Measurements from ENCODE around the gene RGSL1. TPM values are rescaled to one million over a fixed set of nuclear protein-coding genes. Genes with fewer than 3 reads are reported as not detected.

RGSL1 gene
- total RNA-seq, 4 donors from 2014 or later = not detected

DNA sequence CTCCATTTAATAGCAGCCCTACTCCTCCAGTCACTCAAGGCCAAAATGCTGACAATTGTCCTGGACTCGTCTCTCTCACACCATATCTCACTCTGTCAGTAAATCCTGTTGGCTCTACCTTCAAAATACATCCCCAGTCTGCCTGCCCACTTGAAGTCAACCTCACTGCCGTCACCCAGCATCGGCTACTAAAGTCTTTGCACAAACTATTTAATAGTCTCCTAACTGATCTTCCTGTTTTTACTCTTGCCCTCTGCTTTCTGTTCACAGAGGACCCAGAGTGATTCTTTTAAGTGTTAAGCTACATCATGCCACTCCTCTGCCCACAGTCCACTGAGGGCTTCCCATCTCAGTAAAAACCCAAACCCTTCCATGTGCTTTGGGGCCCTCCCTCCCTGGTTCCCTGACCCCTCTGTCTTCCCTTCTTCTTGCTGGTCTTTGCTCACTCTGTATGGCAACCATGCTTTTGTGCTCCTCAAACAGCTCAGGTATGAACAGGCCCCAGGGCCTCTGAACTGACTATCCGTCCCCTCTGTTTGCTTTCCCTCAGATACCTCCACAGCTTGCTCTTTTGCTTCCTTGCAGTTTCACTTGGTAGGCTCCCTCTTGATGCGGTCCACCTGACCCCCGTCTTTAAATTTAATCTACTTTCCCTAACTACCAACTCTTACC is 120.1 kb downstream of the RGSL1 start:
- H3K36me3 ChIP-seq = peaks cover 0 to 18% (median 0%) of the 10 kb centered on the region in 3 donors
- no peaks in the 10 kb centered on the region for H3K27me3 ChIP-seq
- H3K4me3 ChIP-seq = no peak overlapping the region
- H3K4me1 ChIP-seq = no peaks in the 10 kb centered on the region
- H3K9me3 ChIP-seq = no peaks in the 10 kb centered on the region
- TF ChIP-seq, protein P1, sequence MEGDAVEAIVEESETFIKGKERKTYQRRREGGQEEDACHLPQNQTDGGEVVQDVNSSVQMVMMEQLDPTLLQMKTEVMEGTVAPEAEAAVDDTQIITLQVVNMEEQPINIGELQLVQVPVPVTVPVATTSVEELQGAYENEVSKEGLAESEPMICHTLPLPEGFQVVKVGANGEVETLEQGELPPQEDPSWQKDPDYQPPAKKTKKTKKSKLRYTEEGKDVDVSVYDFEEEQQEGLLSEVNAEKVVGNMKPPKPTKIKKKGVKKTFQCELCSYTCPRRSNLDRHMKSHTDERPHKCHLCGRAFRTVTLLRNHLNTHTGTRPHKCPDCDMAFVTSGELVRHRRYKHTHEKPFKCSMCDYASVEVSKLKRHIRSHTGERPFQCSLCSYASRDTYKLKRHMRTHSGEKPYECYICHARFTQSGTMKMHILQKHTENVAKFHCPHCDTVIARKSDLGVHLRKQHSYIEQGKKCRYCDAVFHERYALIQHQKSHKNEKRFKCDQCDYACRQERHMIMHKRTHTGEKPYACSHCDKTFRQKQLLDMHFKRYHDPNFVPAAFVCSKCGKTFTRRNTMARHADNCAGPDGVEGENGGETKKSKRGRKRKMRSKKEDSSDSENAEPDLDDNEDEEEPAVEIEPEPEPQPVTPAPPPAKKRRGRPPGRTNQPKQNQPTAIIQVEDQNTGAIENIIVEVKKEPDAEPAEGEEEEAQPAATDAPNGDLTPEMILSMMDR (IDR thresholded peaks at IDR 0.05) = no peak
- TF ChIP-seq POLR2A (IDR thresholded peaks at IDR 0.05) = no peak
- no peak for DNase-seq
- H3K27ac ChIP-seq = no peak overlapping the region

DNA sequence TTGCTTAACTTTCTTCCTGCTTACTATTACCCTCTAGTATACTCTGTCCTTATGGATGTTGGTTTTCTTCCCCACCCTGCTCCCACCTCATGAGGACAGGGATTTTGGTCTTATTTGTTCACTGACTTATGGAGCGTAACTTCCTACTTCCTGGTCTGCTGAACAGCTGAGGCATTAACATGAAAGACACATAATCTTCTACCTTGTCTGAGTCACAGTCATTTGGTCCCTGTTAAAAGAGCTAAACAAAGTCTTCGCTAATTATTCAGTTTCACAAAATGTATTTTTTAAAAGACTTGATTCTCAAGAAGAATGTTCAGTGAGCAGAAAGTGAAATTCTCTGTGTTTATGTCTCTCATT is 120.6 kb downstream of the RGSL1 start:
- TF ChIP-seq, protein P1 (IDR thresholded peaks at IDR 0.05) = no peak
- TF ChIP-seq POLR2A (IDR thresholded peaks at IDR 0.05) = no peak
- no peaks in the 10 kb centered on the region for H3K9me3 ChIP-seq
- H3K4me1 ChIP-seq = no peaks in the 10 kb centered on the region
- H3K27me3 ChIP-seq = no peaks in the 10 kb centered on the region
- DNase-seq = no peak
- H3K4me3 ChIP-seq = no peak overlapping the region
- no peak overlapping the region for H3K27ac ChIP-seq
- H3K36me3 ChIP-seq = peaks cover 0 to 22% (median 0%) of the 10 kb centered on the region in 3 donors

DNA sequence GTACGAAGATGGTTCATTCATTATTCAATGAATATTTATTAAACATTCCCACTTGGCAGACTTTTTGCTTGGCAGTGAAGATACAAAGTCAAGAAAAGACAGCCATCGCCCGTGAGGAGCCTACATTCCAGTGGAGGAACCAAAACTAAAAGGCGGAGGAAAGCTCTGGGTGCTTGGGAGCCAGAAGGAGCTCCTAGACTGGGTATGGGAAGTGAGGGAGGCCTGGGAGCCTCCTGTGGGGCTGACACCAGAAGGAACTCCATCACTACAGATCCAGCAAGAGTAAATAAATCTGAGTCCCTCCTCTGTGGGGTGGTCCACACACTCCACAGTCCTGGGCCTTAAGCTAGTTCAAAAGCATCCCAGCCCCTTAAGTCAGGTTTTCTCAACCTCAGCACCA is 124.2 kb downstream of the RGSL1 start:
- DNase-seq = no peak
- no peak overlapping the region for H3K27ac ChIP-seq
- H3K4me1 ChIP-seq = no peaks in the 10 kb centered on the region
- TF ChIP-seq POLR2A (IDR thresholded peaks at IDR 0.05) = no peak
- TF ChIP-seq, protein P1 (IDR thresholded peaks at IDR 0.05) = no peak
- H3K36me3 ChIP-seq = peaks cover 0 to 42% (median 0%) of the 10 kb centered on the region in 3 donors
- H3K27me3 ChIP-seq = no peaks in the 10 kb centered on the region
- H3K4me3 ChIP-seq = no peak overlapping the region
- H3K9me3 ChIP-seq = no peaks in the 10 kb centered on the region

DNA sequence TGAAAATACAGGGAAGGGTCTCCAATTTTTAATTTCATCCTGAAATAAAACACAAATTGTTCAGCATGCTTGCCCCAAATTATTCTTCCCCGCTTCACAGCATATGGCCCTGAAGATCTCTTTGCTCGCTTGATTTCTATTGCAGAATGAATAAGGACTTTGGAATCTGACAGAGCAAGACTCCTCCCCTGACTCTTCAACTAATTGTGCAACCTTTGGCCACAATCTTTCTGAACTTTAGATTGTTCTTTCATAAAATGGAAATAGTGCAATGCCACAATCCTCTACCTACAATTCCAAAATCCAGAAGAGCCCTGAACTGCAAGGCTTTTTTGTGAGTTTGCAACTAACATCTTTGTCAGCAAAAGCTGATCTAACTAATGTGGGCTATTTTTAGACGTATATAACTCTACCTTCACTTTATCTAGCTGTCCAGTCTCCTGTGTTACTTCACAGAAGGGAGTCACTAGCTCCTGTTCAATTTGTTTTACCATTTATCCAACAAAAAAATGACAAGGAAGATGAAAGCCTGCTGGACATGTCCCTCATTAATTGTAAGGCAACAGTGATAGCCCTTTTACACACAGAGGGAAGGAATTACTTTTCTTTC is 125.7 kb downstream of the RGSL1 start:
- H3K27ac ChIP-seq = no peak overlapping the region
- no peaks in the 10 kb centered on the region for H3K27me3 ChIP-seq
- no peaks in the 10 kb centered on the region for H3K9me3 ChIP-seq
- H3K36me3 ChIP-seq = peaks cover 0 to 56% (median 0%) of the 10 kb centered on the region in 3 donors
- no peaks in the 10 kb centered on the region for H3K4me1 ChIP-seq
- no peak overlapping the region for H3K4me3 ChIP-seq
- DNase-seq = no peak
- TF ChIP-seq, protein P1 (IDR thresholded peaks at IDR 0.05) = no peak
- TF ChIP-seq POLR2A (IDR thresholded peaks at IDR 0.05) = no peak

DNA sequence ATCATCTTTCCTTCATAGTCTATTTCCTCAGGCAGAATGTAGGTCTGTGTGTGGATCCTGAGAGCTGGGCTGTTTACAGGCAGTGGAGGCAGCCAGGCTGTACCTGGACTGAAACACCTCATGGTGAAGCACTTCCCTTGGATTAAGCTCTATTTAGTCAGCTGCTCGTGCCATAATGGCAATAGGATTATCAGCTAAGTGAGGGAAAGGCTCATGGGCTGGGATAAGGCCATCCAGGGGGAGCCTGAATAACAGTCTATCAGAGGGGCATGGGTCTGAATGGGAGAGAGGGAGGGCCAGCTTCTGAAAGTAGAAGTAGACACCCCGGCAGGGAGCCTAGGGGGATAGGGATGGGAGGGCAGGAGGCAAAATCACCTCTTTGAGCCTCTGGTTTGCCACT is 130.8 kb downstream of the RGSL1 start:
- H3K9me3 ChIP-seq = no peaks in the 10 kb centered on the region
- no peak for DNase-seq
- H3K27me3 ChIP-seq = no peaks in the 10 kb centered on the region
- TF ChIP-seq POLR2A (IDR thresholded peaks at IDR 0.05) = no peak
- TF ChIP-seq, protein P1 (IDR thresholded peaks at IDR 0.05) = no peak
- peaks cover 0 to 9% (median 1%) of the 10 kb centered on the region in 4 donors for H3K4me1 ChIP-seq
- no peak overlapping the region for H3K27ac ChIP-seq
- peaks cover 0 to 58% (median 0%) of the 10 kb centered on the region in 3 donors for H3K36me3 ChIP-seq
- no peak overlapping the region for H3K4me3 ChIP-seq

Data from Peyer's patch (tissue), 4 donors.